DOHH2 (cell line): Measurements from ENCODE around the gene SSBP1.

Experiments used
- H3F3A ChIP-seq: fragments of 200-600 bp; sonication (generic), shearing (Covaris generic); 2 replicates; pipeline ENCODE4 v1.6.0; 2016; ENCODE audit warnings: antibody characterized with exemption, mild to moderate bottlenecking; ENCODE audit not compliant: control insufficient read depth, insufficient read depth
- H3K27ac ChIP-seq: fragments of 200-600 bp; sonication (generic); 2 replicates; pipeline ENCODE4 v1.5.1; 2014; ENCODE audit warnings: low read depth, mild to moderate bottlenecking, low read length, moderate library complexity
- H3K27me3 ChIP-seq: fragments of 200-600 bp; sonication (generic); 2 replicates; pipeline ENCODE4 v1.6.1; 2014; ENCODE audit warnings: mild to moderate bottlenecking, low read length, mixed read lengths; ENCODE audit not compliant: control insufficient read depth
- H3K36me3 ChIP-seq: fragments of 200-600 bp; sonication (generic); 2 replicates; pipeline ENCODE4 v1.6.1; 2014; ENCODE audit warnings: mild to moderate bottlenecking, low read length, moderate library complexity, mixed read lengths; ENCODE audit not compliant: control insufficient read depth
- H3K4me1 ChIP-seq: fragments of 200-600 bp; sonication (generic); 2 replicates; pipeline ENCODE4 v1.6.1; 2014; ENCODE audit warnings: mild to moderate bottlenecking, low read length, mixed read lengths; ENCODE audit not compliant: control insufficient read depth
- H3K4me2 ChIP-seq: fragments of 200-600 bp; sonication (generic); 2 replicates; pipeline ENCODE4 v1.6.0; 2014; ENCODE audit warnings: mild to moderate bottlenecking, low read length, moderate library complexity
- H3K4me3 ChIP-seq: fragments of 200-600 bp; sonication (generic); 2 replicates; pipeline ENCODE4 v1.5.1; 2014; ENCODE audit warnings: mild to moderate bottlenecking, low read length, mixed read lengths
- H3K79me2 ChIP-seq: fragments of 200-600 bp; sonication (generic); 2 replicates; pipeline ENCODE4 v1.6.1; 2014; ENCODE audit warnings: mild to moderate bottlenecking, low read length, mixed read lengths; ENCODE audit not compliant: control insufficient read depth
- H3K9me2 ChIP-seq: fragments of 200-600 bp; sonication (generic); replicated peaks from 2 replicates; pipeline ENCODE4 v1.6.1; 2014; ENCODE audit warnings: mild to moderate bottlenecking, low read length, mixed read lengths; ENCODE audit not compliant: control insufficient read depth
- H3K9me3 ChIP-seq: fragments of 200-600 bp; sonication (generic); 2 replicates; pipeline ENCODE4 v1.6.1; 2014; ENCODE audit warnings: antibody characterized with exemption, low read length, mixed read lengths; ENCODE audit not compliant: control insufficient read depth, insufficient read depth
- H4K20me1 ChIP-seq: fragments of 200-600 bp; sonication (generic); 2 replicates; pipeline ENCODE4 v1.6.0; 2014; ENCODE audit warnings: low read depth, mild to moderate bottlenecking, antibody characterized with exemption, low read length, moderate library complexity; ENCODE audit not compliant: control insufficient read depth, insufficient read depth
- EZH2phosphoT487 ChIP-seq: fragments of 200-600 bp; sonication (generic); IDR thresholded peaks from 2 replicates; pipeline ENCODE4 v1.6.1; 2017; ENCODE audit warnings: borderline replicate concordance, mild to moderate bottlenecking, antibody characterized with exemption, low read length, moderate library complexity, mixed read lengths
- TF ChIP-seq, protein P1 (sequence below): fragments of 200-600 bp; sonication (generic); IDR thresholded peaks from one replicate; pipeline ENCODE4 v1.5.1; 2014; ENCODE audit warnings: antibody characterized with exemption, mild to moderate bottlenecking, low read depth, low read length; ENCODE audit not compliant: poor library complexity, severe bottlenecking

SSBP1 gene

GRCh38 chr7:141704741-141705140 is 33.4 kb upstream of the SSBP1 start:
- TF ChIP-seq, protein P1, sequence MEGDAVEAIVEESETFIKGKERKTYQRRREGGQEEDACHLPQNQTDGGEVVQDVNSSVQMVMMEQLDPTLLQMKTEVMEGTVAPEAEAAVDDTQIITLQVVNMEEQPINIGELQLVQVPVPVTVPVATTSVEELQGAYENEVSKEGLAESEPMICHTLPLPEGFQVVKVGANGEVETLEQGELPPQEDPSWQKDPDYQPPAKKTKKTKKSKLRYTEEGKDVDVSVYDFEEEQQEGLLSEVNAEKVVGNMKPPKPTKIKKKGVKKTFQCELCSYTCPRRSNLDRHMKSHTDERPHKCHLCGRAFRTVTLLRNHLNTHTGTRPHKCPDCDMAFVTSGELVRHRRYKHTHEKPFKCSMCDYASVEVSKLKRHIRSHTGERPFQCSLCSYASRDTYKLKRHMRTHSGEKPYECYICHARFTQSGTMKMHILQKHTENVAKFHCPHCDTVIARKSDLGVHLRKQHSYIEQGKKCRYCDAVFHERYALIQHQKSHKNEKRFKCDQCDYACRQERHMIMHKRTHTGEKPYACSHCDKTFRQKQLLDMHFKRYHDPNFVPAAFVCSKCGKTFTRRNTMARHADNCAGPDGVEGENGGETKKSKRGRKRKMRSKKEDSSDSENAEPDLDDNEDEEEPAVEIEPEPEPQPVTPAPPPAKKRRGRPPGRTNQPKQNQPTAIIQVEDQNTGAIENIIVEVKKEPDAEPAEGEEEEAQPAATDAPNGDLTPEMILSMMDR: no peak
- TF ChIP-seq EZH2phosphoT487: no peak
- H3K9me3 ChIP-seq: no peaks in the 10 kb centered on the region
- no peaks in the 10 kb centered on the region for H3K9me2 ChIP-seq
- no peaks in the 10 kb centered on the region for H3K79me2 ChIP-seq
- H3K27ac ChIP-seq: no peak overlapping the region
- H3K4me1 ChIP-seq: peaks cover 19% of the 10 kb centered on the region
- H4K20me1 ChIP-seq: no peaks in the 10 kb centered on the region
- H3K36me3 ChIP-seq: no peaks in the 10 kb centered on the region
- H3K27me3 ChIP-seq: peaks cover 54% of the 10 kb centered on the region
- no peak overlapping the region for H3K4me3 ChIP-seq
- H3K4me2 ChIP-seq: no peak overlapping the region
- H3F3A ChIP-seq: peaks cover 4% of the 10 kb centered on the region; the same call in 1 of the 2 replicates

DNA sequence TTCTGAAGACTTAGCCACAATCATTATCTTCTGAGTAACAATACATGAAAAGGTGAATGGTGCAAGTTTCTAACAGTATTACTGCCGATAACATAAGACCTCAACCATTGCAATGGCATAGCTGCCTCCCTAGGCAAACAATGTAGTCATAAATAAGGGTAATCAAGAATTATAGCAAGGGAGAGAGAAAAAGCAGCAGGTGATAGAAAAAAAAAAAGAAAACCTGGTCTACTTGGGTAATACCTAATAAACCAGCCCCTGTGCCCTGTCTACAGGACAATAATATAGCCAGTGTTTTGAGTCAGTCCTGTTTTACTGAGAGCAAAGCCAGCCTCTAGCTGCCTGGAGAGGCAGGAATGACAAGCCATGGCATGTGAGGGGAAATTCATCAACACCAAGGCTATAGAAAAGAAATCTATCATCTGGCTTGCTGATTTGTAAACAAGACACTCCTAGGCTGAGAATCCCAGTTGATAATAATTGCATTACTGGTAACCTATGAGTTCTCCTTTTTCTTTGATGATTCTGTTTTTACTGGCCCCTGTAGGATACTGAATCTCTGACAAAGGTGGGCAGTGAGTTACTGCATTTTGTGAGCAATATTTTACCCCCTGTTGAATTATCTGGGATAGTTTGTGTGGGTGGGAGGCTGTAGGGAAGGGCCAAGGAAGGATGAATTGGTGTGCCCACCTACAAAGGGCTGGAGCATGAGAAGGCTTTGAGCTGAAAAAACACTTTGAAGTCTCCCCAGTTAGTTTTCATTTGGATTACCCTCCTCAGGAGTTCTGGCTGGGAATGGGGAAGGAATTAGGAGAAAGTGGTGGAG is 31.7 kb upstream of the SSBP1 start:
- Histone ChIP-seq H3K9me3 (no peaks in the 10 kb centered on the region), H3K4me3 (no peak overlapping the region)

DNA sequence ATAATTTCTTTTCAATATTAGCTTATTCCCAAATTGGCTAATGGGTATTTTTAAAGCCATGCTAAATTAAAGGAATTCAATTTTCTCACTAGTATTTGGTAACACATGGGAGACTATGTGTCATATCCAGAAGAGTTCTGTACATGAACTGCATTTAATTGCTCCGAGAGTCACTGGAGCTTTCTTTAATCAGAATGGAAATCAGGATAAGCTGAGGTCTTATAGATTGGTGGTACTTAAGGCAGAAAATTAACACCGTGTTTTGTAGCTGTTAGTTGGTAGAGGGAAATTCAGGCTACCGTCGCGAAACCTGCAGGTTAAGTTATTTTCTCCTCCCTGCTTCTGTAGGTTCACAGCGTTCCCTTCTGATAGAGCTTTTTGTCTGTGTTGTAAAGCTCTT is 29.8 kb upstream of the SSBP1 start, which contains the start of gene WEE2:
Gene WEE2 (plus strand): TSS at position 3 of the 400 bp plus-strand sequence. CDS start 406 bp downstream, outside the sequence.
- Histone ChIP-seq H3K4me2 (no peak within 1 kb of the TSS), H3K79me2 (no peaks in the 10 kb centered on the region), H3K36me3 (no peaks in the 10 kb centered on the region), H3K27ac (no peak within 1 kb of the TSS), H3K9me2 (no peaks in the 10 kb centered on the region), H3K9me3 (no peaks in the 10 kb centered on the region), H3F3A (no peaks in the 10 kb centered on the region), H4K20me1 (no peaks in the 10 kb centered on the region), H3K4me3 (no peak within 1 kb of the TSS), H3K4me1 (no peaks in the 10 kb centered on the region), H3K27me3 (peaks cover 27% of the 10 kb centered on the region)
- no peak for TF ChIP-seq EZH2phosphoT487
- TF ChIP-seq, protein P1: no peak

More for the DNA sequence above, 31.7 kb upstream of the SSBP1 start:
- no peaks in the 10 kb centered on the region for H4K20me1 ChIP-seq
- peaks cover 4% of the 10 kb centered on the region; the same call in 1 of the 2 replicates for H3F3A ChIP-seq
- H3K36me3 ChIP-seq: no peaks in the 10 kb centered on the region
- H3K4me2 ChIP-seq: no peak overlapping the region
- no peak overlapping the region for H3K27ac ChIP-seq
- TF ChIP-seq, protein P1: no peak
- no peak for TF ChIP-seq EZH2phosphoT487
- no peaks in the 10 kb centered on the region for H3K79me2 ChIP-seq
- peaks cover 6% of the 10 kb centered on the region for H3K4me1 ChIP-seq
- H3K27me3 ChIP-seq: peaks cover 40% of the 10 kb centered on the region
- no peaks in the 10 kb centered on the region for H3K9me2 ChIP-seq
